H1 (cell line): ENCODE measurements around the gene GREB1L. TPM values are rescaled to one million over a fixed set of nuclear protein-coding genes. Genes with fewer than 3 reads are reported as not detected.

Source experiments
- BCL11A ChIP-seq, 2 experiments: IDR thresholded peaks; one replicate each; pipeline ENCODE4 v1.6.1; 2011; ENCODE audit warnings: low read depth in 2 of 2, low read length in 2 of 2, mild to moderate bottlenecking in 2 of 2
- CHD7 ChIP-seq: fragments of 300-600 bp; sonication (generic); IDR thresholded peaks from 2 replicates; pipeline ENCODE4 v1.7.1; 2012; ENCODE audit warnings: low read length, moderate library complexity, mild to moderate bottlenecking, inconsistent platforms; ENCODE audit not compliant: insufficient replicate concordance
- HDAC6 ChIP-seq: IDR thresholded peaks from one replicate; pipeline ENCODE4 v1.7.1; 2012; ENCODE audit warnings: low read depth, mild to moderate bottlenecking, inconsistent platforms, low read length, moderate library complexity
- NANOG ChIP-seq: IDR thresholded peaks from 2 replicates; pipeline ENCODE4 v1.6.1; 2011; ENCODE audit warnings: low read length, low read depth, mild to moderate bottlenecking, inconsistent platforms; ENCODE audit not compliant: insufficient read depth, poor library complexity, severe bottlenecking
- RBBP5 ChIP-seq: IDR thresholded peaks from 2 replicates; pipeline ENCODE4 v1.7.1; 2012; ENCODE audit warnings: low read depth, mild to moderate bottlenecking, inconsistent platforms, low read length, moderate library complexity, borderline replicate concordance
- SIN3A ChIP-seq, 2 experiments: IDR thresholded peaks in 1 of 2; conservative IDR thresholded peaks in 1 of 2; 2 replicates each; pipeline ENCODE4 v1.6.1; 2011 to 2012; ENCODE audit warnings: low read length in 2 of 2, improper control_type of control experiment in 1 of 2, low read depth in 1 of 2, mild to moderate bottlenecking in 1 of 2
- polyA plus RNA-seq, 7 experiments: library from polyadenylated mRNA; depleted of rRNA in 3 of 7; stranded (reverse) in 5 of 7; unstranded in 2 of 7; fragments of >200 nt in 5 of 7; fragments of 200-250 nt in 2 of 7; gene quantifications; 1 replicate in 5 of 7; 2 replicates in 1 of 7; 4 replicates in 1 of 7; pipeline versions ENCODE4 v1.2.1 to v1.2.3, GENCODE V29; 2011 to 2013; ENCODE audit warnings: missing spikeins in 2 of 7, mixed read lengths in 2 of 7
- total RNA-seq: library from RNA; stranded (reverse); fragmentation: NEBNext Ultra II Directional; extraction: Animal tissue kit (Norgen Biotek cat#: 25700); gene quantifications from 2 replicates; pipeline ENCODE4 v1.2.1, GENCODE V29; 2021

Gene GREB1L
- total and polyA plus RNA-seq, 2 of the 8 experiments (the other 6 are each of a cell fraction or from before 2014, with no cell fraction given) = 0.34 to 1.6 TPM

DNA sequence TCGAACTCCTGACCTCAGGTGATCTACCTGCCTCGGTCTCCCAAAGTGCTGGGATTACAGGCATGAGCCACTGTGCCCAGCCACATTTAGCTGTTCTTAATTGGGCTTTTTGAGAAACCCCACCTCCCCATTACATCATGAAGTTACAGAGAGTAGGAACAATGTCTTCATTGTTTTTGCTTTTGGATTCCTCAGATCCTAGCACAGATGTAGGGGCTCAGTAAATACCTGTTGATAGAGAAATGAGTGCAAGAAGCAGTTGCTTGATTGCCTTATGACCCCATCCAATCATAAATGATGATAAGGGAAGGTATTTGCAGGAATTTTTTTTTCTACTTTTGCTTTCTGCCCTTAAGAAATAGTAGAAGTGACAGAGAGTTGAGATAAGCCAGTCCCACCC is 25.4 kb downstream of the GREB1L start (continued):
- no peak for TF ChIP-seq CHD7
- TF ChIP-seq HDAC6 = no peak
- TF ChIP-seq NANOG = no peak
- no peak for TF ChIP-seq BCL11A (IDR thresholded peaks at IDR 0.05; ENCODE audit: low read depth in 2 of 2, low read length in 2 of 2)
- TF ChIP-seq SIN3A (conservative IDR thresholded peaks at IDR 0.05 in 1 of 2, IDR thresholded peaks at IDR 0.05 in 1 of 2; ENCODE audit: low read depth in 1 of 2, low read length in 2 of 2) = no peak
- no peak for TF ChIP-seq RBBP5
